Body of pancreas (tissue), 4 donors: ENCODE data around the gene CKLF.

Experiments
- CTCF ChIP-seq, 7 experiments: fragments of 450-650 bp in 4 of 7; fragments of 200-600 bp in 3 of 7; sonication (generic) in 3 of 7; IDR thresholded peaks; one replicate each; pipeline ENCODE4 v1.5.1; 2016 to 2019; ENCODE audit warnings: antibody characterized with exemption in 7 of 7
- POLR2A ChIP-seq, 3 donors: fragments of 450-650 bp; IDR thresholded peaks; one replicate each; pipeline ENCODE4 v1.6.1; 2016; ENCODE audit warnings: antibody characterized with exemption in 3 of 3, mild to moderate bottlenecking in 2 of 3

- TF ChIP-seq CTCF (IDR thresholded peaks at IDR 0.05) (no peak), POLR2A (IDR thresholded peaks at IDR 0.05) (no peak)
Observed at GRCh38 chr16:66547101-66547989, 5.0 kb upstream of the CKLF start.
